GM21737 (cell line): ENCODE data around the gene TNFRSF4.
"Not testable (repeated sequence)": the region's sequence is repeated elsewhere in the genome, so short reads cannot be mapped to it uniquely, and the experiment has no call there.

Experiments used
- ATAC-seq: cut with Tn5 transposase; IDR thresholded peaks from one replicate; pipeline ENCODE4 v1.9.1; 2021; ENCODE audit warnings: mild to moderate bottlenecking, moderate library complexity; ENCODE audit not compliant: unreplicated experiment

The TNFRSF4 gene

DNA sequence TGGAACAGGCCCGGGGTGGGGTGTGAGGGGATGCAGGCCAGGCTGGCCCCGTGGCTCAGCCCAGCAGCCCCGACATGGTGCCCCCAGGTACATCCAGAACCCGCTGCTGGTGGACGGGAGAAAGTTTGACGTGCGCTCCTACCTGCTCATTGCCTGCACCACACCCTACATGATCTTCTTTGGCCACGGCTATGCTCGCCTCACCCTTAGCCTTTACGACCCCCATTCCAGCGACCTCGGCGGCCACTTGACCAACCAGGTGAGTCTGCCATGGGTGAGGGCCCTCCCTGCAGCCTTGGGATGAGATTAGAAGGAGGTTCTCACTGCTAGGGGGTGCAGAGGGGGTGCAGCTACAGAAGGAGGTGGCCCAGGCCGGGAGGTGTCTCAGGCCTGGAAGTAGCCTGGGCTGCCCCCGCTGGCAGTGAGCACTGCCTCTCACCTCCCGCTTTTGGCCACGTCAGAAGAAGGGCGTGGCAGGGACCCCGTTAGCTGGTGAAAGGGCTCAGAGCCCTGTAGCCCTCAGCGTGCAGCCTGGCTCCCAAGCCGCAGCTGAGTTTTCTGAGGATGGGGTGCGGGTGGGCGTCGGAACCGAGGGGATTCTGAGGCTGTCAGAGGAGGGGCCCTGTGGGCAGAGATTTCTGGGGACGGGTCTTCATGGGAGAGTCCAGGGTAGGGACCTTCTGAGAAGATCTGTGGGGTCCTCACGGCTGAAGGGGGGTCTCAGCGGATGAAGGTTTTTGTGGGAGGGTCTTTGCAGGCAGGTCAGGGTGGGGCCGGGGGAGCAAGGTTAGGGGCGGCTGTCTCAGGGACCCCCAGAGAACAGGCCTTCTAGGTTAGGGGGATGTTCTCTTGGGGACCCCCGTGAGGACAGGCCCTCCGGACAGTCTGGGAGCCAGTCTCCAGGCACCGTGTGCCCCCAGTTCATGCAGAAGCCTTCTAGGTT is 29.8 kb downstream of the TNFRSF4 start:
- no peak for ATAC-seq

DNA sequence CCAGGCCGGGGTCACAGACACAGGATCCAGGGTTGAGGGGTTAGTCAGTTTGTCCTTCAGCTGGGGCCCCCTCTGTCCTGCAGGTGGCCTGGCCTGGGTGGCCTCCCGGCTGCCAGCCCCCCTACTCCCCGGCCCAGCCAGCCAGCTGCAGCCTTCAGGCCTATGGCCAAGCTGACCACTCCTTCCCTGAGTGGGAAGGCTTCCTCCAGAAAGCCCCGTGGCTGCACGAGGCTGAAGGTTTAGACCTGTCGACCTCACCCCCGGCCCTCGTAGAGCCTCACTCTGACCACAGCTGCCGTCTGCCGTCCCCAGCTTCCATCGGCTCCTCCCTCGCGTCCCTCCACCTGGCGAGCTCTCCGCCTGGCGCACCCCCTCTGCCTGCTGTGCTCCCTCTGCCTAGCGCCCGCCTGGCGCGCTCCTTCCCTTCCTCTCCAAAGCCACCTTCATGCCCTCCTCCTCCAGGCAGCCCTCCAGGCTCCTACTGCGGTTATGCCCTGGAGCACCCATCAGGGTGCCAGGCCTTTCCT is 30.7 kb downstream of the TNFRSF4 start:
- ATAC-seq, result no peak

DNA sequence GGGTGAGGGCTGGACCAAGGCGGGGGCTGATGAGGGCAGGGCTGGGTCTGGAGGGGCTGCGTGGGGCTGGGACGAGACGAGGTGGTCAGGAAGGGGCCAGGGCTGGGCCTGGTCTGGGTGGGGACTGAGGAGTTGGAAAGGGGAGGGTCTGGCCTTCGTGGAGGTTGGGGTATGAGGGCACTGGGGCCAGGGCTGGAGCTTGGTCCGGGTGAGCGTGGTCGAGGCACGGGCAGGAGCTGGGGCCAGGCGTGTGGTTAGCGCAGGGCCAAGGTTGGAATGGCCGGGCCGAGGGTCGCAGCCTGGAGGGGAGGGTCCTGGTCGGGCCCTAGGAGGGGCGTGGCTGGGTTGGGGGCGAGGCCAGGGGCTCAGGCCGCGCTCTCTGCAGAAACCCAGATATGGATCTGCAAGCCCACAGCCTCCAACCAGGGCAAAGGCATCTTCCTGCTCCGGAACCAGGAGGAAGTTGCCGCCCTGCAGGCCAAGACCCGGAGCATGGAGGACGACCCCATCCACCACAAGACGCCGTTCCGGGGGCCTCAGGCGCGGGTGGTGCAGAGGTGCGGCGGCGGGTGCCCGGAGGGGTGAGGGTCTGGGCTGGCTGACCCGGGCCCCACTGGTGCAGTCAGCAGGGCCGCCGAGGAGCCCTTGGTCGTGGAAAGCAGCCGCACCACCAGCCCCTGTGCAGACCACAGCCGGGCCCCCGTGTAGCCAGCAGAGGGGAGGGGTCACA is 31.3 kb downstream of the TNFRSF4 start:
- no peak for ATAC-seq

DNA sequence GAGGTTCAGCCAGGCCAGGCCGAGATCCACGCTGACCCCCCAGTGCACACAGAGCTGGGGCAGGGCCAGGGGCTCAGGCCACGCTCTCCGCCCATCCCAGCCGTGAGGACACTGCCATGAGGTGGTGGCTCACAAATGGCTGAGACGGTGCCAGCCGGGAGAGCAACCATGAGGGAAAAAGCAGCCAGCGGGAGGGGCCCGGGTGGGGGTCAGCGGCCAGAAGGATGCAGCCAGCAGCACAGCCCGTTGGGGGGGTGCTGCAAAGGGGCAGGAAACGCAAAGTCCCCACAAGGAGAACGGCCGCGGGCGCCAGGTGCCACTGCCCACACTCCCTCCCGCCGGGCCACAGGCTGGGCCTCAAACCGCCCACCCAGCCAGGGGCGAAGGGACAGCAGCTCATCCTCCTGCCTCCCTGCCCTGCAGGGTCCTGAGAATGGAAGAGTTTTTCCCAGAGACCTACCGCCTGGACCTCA is 32.0 kb downstream of the TNFRSF4 start:
- no peak for ATAC-seq

DNA sequence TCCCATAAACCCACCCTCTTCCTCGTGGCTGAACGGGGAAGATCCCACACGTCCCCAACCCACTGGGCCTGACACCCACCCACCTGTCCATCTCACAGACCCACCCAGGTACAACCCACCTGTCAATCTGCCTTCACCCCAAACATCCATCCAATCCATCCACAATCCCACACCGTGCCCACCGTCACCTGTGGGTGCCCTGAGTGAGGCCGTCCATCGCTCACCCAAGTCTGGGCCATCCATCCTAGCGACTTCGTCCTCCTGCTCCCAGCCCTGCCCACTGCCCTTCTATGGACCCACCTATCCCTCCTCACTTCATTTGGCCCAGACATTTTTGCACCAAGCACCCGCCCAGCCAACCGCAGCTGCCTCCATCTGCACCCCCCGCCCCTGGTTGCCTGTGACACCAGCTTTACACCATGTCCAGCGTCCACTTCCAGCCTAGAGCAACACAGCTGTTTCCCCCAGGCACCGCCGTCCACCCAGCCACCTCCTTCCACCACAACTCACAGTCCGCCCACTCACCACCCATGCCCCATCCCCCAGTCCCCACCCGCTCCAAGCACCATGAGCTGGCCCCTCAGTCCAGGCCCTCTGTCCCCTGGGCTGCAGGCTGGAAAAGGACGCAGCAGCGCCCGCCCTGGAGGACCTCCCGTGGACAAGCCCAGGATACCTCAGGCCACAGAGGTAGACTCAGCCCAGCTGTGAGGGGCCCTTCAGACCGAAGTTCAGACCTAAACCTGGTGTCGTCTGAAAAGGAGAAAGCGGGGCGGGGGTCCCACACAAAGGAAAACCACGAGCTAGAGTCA is 32.6 kb downstream of the TNFRSF4 start:
- no peak for ATAC-seq

DNA sequence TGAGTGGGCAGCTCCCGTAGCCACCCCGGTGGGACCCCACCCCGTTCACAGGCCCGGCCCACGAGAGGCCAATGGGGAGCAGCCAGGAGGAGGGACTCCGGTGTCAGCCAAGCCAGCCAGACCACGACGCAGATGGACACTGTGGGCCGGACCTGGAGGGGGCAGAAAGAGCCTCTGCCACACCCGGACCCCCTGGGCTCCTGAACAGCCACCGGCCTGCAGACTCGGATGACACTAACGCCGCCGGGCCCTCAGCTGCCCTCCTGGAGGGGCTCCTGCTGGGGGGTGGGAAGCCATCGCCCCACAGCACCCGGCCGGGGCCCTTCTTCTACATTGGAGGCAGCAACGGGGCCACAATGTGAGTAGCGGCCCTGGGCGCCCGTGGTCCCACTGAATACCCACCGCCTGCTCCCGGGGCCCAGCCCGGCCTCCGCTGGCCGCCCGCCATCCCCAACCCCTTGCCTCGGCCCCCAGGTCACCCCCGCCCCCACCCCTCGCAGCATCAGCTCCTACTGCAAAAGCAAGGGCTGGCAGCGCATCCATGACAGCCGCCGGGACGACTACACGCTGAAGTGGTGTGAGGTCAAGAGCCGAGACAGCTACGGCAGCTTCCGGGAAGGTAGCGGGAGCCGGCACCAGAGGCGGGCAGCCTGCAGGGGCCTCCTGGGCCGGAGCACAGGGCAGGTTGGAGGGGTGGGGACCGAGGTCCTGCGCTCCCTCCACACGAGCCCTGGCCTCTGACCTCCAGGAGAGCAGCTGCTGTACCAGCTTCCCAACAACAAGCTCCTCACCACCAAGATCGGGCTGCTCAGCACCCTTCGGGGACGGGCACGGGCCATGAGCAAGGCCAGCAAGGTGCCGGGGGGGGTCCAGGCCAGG is 33.7 kb downstream of the TNFRSF4 start:
- ATAC-seq, result no peak

DNA sequence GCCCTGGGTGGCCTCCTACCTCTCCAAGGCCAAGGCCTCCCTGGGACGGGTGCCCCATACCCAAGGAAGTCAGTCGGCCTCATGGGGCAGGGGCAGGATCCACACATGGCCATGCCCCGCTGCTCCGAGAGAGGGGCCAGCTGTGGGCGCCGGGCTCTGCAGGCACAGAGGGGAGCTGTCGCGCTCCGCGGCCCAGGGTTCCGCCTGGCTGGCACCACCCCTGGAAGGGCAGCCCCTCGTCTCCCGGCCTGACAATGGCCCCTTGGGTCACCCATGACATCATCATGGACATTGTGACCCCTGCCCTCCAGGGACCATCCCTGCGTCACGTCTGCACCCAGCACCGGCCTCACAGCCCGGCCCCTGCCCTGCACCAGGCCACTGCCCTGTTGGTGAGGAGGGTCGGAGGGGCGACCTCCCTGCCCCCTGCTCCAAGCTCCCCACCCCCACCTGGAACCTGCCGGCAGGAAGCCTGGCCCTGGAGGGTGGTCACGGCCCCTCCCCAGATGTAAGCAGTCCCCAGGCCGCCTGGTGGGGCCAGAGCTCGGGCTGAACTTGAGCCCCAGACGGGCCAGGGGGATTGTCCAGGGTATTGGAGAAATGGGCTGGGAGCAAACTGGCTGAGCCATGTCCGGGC is 34.5 kb downstream of the TNFRSF4 start:
- no peak for ATAC-seq

DNA sequence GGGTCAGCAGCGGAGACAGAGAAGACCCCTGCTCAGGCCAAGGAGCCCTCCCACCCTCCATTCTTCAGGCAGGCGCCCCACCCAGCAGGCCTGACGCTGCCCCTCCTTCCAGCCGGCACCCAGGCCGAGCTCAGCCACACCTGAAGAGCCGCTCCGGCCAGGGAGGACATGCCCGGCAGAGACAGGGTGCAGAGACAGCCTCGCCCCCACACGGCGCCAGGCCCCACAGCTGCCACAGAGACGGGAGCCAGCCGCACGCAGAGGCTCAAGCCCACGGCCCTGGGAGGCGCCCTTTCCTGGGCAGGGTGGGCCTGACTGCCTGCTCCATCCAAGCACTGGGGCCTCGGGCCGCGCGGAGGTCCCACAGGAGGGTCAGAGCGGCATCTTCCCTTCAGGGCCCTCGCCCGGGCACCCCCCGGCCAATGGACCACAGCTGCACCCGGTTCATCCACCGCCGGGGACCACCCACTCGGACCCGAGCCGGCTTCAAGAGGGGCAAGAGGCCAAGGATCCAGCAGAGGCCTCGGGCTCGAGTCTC is 35.1 kb downstream of the TNFRSF4 start:
- ATAC-seq, result no peak

DNA sequence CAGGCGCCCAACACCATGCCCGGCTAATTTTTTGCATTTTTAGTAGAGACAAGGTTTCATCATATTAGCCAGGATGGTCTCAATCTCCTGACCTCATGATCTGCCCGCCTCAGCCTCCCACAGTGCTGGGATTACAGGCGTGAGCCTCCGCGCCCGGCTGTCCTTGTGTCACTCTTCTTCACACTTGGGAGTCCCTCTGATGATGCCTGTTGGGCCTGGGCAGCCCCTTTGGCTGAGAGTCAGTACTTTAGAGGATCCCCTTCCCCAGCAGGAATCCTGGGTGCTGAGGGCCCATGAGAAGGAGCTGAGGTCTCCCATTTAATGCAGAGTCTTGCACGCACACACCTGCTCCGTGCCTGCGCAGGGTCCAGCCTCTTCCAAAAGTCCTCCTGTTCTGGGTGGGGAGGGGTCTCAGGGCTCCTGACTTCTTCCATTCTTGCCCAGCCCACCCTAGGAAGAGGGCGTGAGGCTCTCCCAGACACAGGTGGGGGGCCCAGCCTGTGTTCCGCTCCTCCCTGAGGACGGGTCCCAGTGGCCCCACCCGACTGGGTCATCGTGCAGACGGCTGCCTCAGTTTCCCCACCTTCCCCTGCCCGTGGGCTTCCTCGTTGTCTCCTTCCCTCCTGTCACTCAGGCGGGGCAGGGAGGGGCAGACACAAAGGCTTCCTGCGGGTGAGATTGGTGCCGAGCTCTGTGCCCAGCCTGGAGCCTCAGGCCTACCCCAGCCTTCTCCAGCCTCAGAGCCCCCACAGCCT is 36.3 kb downstream of the TNFRSF4 start:
- no peak for ATAC-seq

DNA sequence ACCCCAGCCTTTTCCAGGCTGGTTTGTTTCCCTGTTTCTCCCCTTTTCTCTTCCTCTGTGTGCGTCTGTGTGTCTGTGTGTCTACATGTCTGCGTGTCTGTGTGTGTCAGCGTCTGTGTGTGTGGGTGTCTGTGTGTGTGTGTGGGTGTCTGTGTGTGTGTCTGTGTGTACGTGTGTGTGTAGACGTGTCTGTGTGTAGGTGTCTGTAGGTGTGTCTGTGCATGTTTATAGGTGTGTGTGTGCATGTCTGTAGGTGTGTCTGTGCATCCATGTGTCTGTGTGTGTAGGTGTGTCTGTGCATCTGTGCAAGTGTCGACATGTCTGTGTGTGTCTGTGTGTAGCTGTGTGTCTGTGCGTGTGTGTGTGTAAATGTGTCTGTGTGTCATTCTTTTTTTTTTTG is 37.0 kb downstream of the TNFRSF4 start:
- no peak for ATAC-seq

DNA sequence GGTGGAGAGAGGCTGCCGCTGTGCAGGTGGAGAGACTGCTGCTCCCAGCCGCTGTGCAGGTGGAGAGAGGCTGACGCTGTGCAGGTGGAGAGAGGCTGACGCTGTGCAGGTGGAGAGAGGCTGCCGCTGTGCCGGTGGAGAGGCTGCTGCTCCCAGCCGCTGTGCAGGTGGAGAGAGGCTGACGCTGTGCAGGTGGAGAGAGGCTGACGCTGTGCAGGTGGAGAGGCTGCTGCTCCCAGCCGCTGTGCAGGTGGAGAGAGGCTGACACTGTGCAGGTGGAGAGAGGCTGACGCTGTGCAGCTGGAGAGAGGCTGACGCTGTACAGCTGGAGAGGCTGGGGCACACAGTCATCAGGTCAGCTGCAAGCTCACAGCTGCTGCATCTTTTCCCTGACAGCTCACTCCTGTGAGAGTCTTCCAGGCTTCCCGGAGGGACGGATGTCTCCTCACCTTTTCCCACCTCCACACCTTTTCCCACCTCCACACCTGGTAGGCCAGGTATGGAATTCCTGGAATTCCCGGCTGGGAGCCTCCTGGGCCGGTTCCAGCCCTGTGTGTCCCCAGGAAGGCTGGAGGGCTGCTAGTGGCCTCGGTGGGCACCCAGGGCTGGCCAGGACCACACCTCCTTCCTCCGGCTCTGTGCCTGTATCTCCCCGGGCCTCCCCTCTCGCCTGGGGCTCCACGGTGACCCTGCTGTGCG is 37.7 kb downstream of the TNFRSF4 start:
- not testable (repeated sequence) for ATAC-seq

DNA sequence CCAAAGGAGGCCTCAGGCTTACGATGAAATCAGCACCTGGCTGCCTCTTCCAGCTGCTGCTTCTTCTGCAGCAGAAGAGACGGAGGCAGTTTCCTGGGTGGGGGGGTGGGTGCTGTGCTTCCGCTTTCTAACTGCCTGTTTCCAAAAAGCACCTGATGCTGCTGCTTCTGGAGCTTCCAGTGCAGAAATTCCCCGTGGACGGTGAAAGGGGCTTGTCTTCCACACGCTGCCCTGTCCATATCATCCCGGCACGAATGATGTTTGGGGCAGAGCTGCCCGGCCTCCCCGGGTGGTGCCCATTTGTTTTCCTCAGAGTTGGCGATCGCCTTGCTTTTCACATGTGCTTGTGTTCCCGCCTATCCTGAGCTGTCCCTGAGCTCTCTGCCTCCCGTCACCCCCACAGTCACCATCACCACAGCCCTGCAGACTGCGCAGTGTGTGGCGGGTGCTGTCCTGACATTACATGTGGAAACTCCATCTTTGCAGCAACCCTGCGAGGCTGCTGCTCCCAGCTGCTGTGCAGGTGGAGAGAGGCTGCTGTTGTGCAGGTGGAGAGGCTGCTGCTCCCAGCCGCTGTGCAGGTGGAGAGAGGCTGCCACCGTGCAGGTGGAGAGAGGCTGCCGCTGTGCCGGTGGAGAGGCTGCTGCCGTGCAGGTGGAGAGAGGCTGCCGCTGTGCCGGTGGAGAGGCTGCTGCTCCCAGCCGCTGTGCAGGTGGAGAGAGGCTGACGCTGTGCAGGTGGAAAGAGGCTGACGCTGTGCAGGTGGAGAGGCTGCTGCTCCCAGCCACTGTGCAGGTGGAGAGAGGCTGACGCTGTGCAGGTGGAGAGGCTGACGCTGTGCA is 38.5 kb downstream of the TNFRSF4 start:
- ATAC-seq, result no peak

DNA sequence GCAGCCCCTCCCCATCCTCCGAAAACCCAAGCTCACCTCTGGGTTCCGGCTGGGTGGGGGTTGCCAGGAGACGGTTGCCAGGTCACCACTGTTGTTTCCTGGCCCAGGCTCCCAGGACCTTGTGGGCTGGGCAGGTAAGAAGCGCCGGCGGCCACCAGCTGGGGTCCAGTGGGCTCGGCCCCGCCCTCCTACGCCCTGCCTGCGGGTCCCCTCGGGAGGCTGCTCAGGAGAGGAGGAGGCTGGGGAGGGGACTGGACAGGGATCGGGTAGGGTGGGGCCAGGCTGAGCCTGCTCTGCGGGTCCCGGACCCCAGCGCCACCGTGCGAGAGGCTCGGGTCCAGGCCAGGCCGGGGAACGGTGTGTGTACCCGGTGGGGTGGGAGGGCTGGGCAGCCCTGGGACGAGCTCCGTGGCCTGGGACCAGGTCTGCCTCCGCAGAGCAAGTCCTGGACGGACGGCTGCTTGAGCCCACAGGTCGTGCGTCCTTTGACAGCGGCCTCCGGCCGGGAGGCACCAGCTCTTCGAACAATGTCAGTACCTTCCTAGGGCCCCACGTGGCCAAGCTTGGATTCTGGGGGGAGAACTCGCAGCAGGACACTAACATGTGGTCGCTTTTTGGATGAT is 40.0 kb downstream of the TNFRSF4 start, which contains the start of gene TTLL10:
Gene TTLL10, plus strand, starts transcription at position 88 of the 623 bp plus-strand sequence. CDS start 5,336 bp downstream, outside the sequence.
- ATAC-seq, result no peak

DNA sequence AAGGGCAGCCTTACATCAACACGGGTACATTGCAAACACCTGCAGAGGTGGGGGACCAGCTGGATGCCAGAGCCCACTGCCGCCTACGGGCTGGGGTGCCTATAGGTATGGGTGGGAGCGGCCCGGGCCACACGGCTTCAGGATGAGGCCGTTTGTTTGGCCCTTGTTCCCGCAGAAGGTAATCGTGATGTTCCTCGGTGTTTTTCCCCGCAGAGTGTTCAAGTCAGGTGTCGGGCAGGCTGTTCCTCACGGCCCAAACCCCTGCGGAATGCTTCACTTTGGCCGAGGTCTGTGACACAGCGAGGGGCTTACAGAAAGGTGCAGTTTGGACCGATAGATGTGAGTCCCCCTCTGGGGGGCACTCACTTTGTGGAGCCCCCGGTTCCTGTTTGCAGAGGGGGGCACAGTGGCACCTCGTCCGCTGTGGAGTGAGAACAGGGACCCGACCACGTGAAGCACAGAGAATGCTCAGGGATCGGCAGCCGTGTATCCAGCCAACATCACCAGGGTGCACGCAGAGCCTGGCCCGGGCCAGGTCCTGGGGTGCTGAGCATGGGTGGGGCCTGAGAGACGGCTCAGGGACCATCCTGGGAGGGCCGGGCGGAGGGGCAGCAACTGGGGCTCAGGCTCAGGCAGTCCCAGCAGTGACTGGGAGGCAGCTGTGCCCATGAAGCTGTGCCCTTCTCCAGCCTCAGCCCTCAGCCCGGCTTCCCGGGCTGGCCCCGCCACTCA is 40.7 kb downstream of the TNFRSF4 start:
- ATAC-seq, result no peak

DNA sequence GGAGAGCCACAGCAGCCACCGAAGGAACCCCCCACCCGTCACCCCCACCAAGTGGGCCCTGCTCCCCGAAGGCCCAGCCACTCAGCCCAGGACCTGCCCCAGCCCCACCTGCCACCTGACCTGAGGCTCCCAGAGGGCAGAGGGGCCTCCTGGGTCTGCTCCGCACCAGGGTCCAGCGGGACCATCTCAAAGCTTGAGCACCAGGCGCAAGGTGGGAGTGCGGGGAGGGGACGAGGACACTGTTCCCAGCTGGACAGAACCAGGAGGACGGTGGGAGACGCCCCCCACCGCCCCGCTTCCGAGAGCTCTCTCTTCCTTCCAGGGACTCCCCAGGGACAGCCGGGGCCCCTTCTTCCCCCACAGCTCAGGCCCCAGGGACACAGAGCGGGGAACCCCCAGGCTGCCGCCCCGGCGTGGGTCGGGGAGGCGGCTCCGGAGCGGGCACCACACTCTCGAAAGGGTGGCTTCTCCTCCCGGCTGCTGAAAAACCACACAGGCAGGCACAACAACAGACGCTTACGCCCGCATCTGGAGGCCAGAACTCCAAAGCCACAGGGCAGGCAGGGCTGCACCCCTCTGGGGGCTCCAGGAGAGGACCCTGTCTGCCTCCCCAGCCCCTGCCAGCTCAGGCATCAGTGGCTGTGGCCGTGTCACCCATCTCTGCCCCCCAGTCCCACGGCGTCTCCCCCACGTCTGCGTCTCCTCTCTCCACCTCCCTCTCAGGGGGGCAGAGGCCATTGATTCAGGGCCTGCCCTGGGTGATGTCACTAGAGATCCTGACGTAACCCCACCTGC is 42.2 kb downstream of the TNFRSF4 start:
- no peak for ATAC-seq
